Measurements from ENCODE around the gene CC2D1A. TPM values are rescaled to one million over a fixed set of nuclear protein-coding genes. Genes with fewer than 3 reads are reported as not detected.
"Not testable (repeated sequence)": the region's sequence is repeated elsewhere in the genome, so short reads cannot be mapped to it uniquely, and the experiment has no call there.

The CC2D1A gene
- total RNA-seq, 3 donors from 2014 or later: 16.6 to 50.1 (median 43.6) TPM

- Histone ChIP-seq H3K9me3 (peaks cover 0 to 6% of the 10 kb centered on the region in 2 donors), H3K36me3 (peaks cover 7% of the 10 kb centered on the region), H3K4me3 (no peak overlapping the region), H3K4me1 (no peaks in the 10 kb centered on the region), H3K27ac (no peak overlapping the region), H3K27me3 (no peaks in the 10 kb centered on the region)
- no peak for DNase-seq (ENCODE audit: low spot score in 2 of 2)
- intact Hi-C loops (cut with DNase I; ENCODE audit: low total_unique reads): no loop called here
- TF ChIP-seq, protein P1, sequence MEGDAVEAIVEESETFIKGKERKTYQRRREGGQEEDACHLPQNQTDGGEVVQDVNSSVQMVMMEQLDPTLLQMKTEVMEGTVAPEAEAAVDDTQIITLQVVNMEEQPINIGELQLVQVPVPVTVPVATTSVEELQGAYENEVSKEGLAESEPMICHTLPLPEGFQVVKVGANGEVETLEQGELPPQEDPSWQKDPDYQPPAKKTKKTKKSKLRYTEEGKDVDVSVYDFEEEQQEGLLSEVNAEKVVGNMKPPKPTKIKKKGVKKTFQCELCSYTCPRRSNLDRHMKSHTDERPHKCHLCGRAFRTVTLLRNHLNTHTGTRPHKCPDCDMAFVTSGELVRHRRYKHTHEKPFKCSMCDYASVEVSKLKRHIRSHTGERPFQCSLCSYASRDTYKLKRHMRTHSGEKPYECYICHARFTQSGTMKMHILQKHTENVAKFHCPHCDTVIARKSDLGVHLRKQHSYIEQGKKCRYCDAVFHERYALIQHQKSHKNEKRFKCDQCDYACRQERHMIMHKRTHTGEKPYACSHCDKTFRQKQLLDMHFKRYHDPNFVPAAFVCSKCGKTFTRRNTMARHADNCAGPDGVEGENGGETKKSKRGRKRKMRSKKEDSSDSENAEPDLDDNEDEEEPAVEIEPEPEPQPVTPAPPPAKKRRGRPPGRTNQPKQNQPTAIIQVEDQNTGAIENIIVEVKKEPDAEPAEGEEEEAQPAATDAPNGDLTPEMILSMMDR (IDR thresholded peaks at IDR 0.05): no peak
- TF ChIP-seq POLR2AphosphoS5 (IDR thresholded peaks at IDR 0.05): no peak
- no peak for TF ChIP-seq POLR2A (IDR thresholded peaks at IDR 0.05)
Observed at GRCh38 chr19:13920940-13921747, 15.1 kb downstream of the CC2D1A start.

- H3K4me3 ChIP-seq; DNase-seq (ENCODE audit: low spot score in 2 of 2); H3K27me3 ChIP-seq; H3K9me3 ChIP-seq; intact Hi-C loops (cut with DNase I; ENCODE audit: low total_unique reads); H3K27ac ChIP-seq; H3K36me3 ChIP-seq; H3K4me1 ChIP-seq: not testable (repeated sequence)
Observed at GRCh38 chr19:13922118-13922517, 16.1 kb downstream of the CC2D1A start.

DNA sequence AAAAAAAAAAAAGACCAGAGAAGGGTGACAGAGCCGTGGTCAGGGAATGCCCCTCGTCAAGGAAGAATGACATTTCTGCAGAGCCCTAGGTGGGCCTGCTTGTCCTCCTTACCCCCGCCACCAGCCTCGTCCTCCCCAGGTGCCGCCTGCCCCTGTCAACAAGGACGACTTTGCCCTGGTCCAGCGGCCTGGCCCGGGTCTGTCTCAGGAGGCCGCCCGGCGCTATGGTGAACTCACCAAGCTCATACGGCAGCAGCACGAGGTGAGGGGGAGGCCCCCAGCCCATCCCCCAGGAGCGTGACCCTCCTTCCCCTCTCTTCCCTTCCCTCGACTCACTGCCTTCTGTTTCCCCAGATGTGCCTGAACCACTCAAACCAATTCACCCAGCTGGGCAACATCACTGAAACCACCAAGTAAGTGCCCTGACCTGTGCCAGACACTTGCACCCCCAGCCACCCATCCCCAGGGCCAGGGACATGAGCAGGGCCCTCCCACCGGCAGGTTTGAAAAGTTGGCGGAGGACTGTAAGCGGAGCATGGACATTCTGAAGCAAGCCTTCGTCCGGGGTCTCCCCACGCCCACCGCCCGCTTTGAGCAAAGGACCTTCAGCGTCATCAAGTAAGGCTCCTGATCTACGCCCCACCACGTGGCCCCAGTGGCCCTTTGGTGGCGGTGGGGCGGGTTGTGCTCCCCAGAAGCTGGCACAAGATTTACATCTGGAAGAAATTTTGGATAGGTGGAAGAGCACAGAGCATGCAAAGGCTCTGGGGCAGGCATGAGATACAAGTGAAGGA lies 17.4 kb downstream of the CC2D1A start:
- peaks cover 7% of the 10 kb centered on the region for H3K36me3 ChIP-seq
- H3K9me3 ChIP-seq: peaks cover 0 to 6% of the 10 kb centered on the region in 2 donors
- no peaks in the 10 kb centered on the region for H3K27me3 ChIP-seq
- intact Hi-C loops (cut with DNase I; ENCODE audit: low total_unique reads): no loop called here
- no peak overlapping the region for H3K4me3 ChIP-seq
- TF ChIP-seq, protein P1 (IDR thresholded peaks at IDR 0.05): no peak
- TF ChIP-seq POLR2A (IDR thresholded peaks at IDR 0.05) (no peak), POLR2AphosphoS5 (IDR thresholded peaks at IDR 0.05) (no peak)
- H3K27ac ChIP-seq: no peak overlapping the region
- H3K4me1 ChIP-seq: no peaks in the 10 kb centered on the region
- DNase-seq (ENCODE audit: low spot score in 2 of 2): no peak

GRCh38 chr19:13926010-13926409 lies 20.0 kb downstream of the CC2D1A start:
- intact Hi-C loops (cut with DNase I; ENCODE audit: low total_unique reads): no loop called here
- no peak overlapping the region for H3K4me3 ChIP-seq
- peaks cover 0 to under 1% of the 10 kb centered on the region in 2 donors for H3K9me3 ChIP-seq
- no peaks in the 10 kb centered on the region for H3K36me3 ChIP-seq
- TF ChIP-seq POLR2A (IDR thresholded peaks at IDR 0.05) (no peak), POLR2AphosphoS5 (IDR thresholded peaks at IDR 0.05) (no peak)
- TF ChIP-seq, protein P1 (IDR thresholded peaks at IDR 0.05): no peak
- no peaks in the 10 kb centered on the region for H3K27me3 ChIP-seq
- H3K4me1 ChIP-seq: no peaks in the 10 kb centered on the region
- no peak for DNase-seq (ENCODE audit: low spot score in 2 of 2)
- no peak overlapping the region for H3K27ac ChIP-seq

DNA sequence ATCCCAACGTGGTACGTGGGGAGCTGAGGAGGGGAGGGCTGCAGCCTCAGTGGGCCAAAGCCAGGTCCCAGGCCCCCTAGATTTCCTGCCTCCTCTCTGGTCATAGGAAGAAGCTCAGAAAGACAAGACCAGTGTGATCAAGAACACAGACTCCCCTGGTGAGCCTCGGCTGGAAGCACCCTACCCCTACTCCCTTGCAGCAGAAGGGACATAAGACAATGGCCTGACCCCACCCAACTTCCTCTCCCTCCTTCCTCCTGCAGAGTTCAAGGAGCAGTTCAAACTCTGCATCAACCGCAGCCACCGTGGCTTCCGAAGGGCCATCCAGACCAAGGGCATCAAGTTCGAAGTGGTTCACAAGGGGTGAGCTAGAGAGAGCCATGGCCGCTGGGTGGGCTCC lies 20.7 kb downstream of the CC2D1A start:
- H3K4me1 ChIP-seq: no peaks in the 10 kb centered on the region
- no peaks in the 10 kb centered on the region for H3K27me3 ChIP-seq
- DNase-seq (ENCODE audit: low spot score in 2 of 2): no peak
- no peaks in the 10 kb centered on the region for H3K9me3 ChIP-seq
- H3K4me3 ChIP-seq: no peak overlapping the region
- intact Hi-C loops (cut with DNase I; ENCODE audit: low total_unique reads): no loop called here
- H3K27ac ChIP-seq: no peak overlapping the region
- no peaks in the 10 kb centered on the region for H3K36me3 ChIP-seq
- no peak for TF ChIP-seq POLR2AphosphoS5 (IDR thresholded peaks at IDR 0.05)
- no peak for TF ChIP-seq POLR2A (IDR thresholded peaks at IDR 0.05)

DNA sequence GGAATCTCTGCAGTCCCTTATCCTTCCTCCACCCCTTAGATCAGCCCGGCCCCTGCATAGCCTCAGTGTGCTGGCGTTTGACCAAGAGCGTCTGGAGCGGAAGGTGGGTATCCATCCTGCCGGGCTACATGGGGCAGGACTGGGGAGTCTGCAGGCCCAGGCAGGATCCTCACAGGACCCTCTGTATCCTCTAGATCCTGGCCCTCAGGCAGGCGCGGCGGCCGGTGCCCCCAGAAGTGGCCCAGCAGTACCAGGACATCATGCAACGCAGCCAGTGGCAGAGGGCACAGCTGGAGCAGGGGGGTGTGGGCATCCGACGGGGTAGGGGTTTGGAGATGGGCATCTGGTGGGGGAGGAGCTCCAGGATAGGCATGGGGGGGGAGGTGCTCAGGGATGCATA lies 23.3 kb downstream of the CC2D1A start:
- Histone ChIP-seq H3K9me3 (no peaks in the 10 kb centered on the region), H3K27ac (no peak overlapping the region), H3K27me3 (no peaks in the 10 kb centered on the region), H3K4me3 (no peak overlapping the region), H3K4me1 (no peaks in the 10 kb centered on the region), H3K36me3 (no peaks in the 10 kb centered on the region)
- TF ChIP-seq POLR2AphosphoS5 (IDR thresholded peaks at IDR 0.05) (no peak), POLR2A (IDR thresholded peaks at IDR 0.05) (no peak)
- TF ChIP-seq, protein P1 (IDR thresholded peaks at IDR 0.05): no peak
- no peak for DNase-seq (ENCODE audit: low spot score in 2 of 2)
- intact Hi-C loops (cut with DNase I; ENCODE audit: low total_unique reads): no loop called here
